ENCODE measurements around the gene EDAR. TPM values are rescaled to one million over a fixed set of nuclear protein-coding genes. Genes with fewer than 3 reads are reported as not detected.

The EDAR gene
- total and polyA plus RNA-seq, 9 of the 15 experiments (the other 6 are each of a cell fraction or from before 2014, with no cell fraction given) = 0.01 TPM; not detected in 8

GRCh38 chr2:108916796-108917421, 72.1 kb downstream of the EDAR start:
- Histone ChIP-seq H3K9me3 (replicated peaks; ENCODE audit: control insufficient read depth, insufficient read depth, low read depth, low read length) (no peaks in the 10 kb centered on the region), H3K9ac (ENCODE audit: insufficient read depth in 1 of 2, low read depth in 2 of 2, low read length in 2 of 2) (no peak overlapping the region), H2AFZ (ENCODE audit: low read depth, low read length) (no peak overlapping the region), H3K36me3 (ENCODE audit: control insufficient read depth, insufficient read depth, low read length) (no peaks in the 10 kb centered on the region), H3K27ac (ENCODE audit: extremely low read depth, low read depth, low read length) (no peak overlapping the region), H3K4me2 (ENCODE audit: insufficient read depth, low read length) (no peak overlapping the region), H3K4me1 (replicated peaks in 1 of 2; ENCODE audit: control insufficient read depth in 2 of 2, insufficient read depth in 2 of 2, low read length in 2 of 2) (no peaks in the 10 kb centered on the region), H3K4me3 (no peak overlapping the region), H3K9me1 (ENCODE audit: control insufficient read depth, insufficient read depth, low read length) (no peaks in the 10 kb centered on the region), H3K79me2 (ENCODE audit: control insufficient read depth, insufficient read depth, low read length) (no peaks in the 10 kb centered on the region), H3K27me3 (ENCODE audit: control insufficient read depth in 2 of 2, insufficient read depth in 2 of 2, low read length in 2 of 2) (peaks cover 34 to 74% of the 10 kb centered on the region in 2 experiments), H4K20me1 (replicated peaks; ENCODE audit: control insufficient read depth, insufficient read depth, low read length) (no peaks in the 10 kb centered on the region)
- CTCF ChIA-PET (ENCODE audit: low intra/inter-chr PET ratio) = no interaction called here
- FAIRE-seq (no peak), DNase-seq (ENCODE audit: extremely low read depth in 1 of 4, low spot score in 3 of 4) (no peak), ATAC-seq (no peak)
- 2% methylated on average over 14 of the region's 14 CpGs for WGBS (ENCODE audit: insufficient coverage, low coverage, missing lambda C conversion rate)
- no TSS peak for BruUV-seq (replicated peaks)
- TF ChIP-seq ZBTB7A (IDR thresholded peaks at IDR 0.05; ENCODE audit: borderline replicate concordance, control insufficient read depth, low read depth, low read length) (no peak), THRAP3 (IDR thresholded peaks at IDR 0.05; ENCODE audit: borderline replicate concordance) (no peak), MCM2 (IDR thresholded peaks at IDR 0.05; ENCODE audit: low read depth) (no peak), RNF2 (IDR thresholded peaks at IDR 0.05) (no peak)
- intact Hi-C loops (cut with micrococcal nuclease) (no loop called here), in situ Hi-C loops (cut with MboI) (no loop called here)
- POLR2A ChIA-PET = no interaction called here

DNA sequence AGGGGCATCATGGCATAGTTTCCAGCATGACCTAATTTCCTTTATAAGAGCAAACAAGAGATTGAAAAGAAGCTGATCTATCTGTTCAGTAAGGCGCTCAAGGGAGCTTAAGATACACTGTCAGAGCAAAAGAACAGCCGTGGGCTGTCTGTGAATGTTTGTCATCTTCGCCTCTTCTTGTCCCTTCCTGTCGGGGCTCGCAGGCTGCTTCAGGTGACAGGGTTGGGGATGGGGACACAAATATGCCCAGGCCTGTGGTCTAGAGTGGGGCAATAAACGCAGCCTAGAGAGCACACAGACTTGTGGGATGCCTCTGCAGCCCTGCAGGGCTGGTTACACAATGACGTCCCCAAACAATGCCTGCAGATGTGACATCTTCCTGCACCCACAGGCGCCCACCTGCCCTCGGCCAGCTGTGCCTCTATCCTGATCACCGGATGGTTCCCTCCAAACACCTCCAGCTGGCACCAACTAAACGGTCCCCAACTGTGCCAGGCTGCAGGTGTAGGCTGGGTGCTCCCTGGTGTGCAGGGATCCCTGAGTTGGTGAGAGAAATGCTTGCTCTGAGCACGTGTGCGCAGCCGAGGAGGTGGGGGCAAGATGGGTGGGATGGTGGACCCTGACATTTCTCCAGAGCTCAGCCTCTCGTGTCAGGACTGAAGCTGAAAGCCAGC, 72.8 kb downstream of the EDAR start:
- ATAC-seq (no peak), DNase-seq (ENCODE audit: extremely low read depth in 1 of 4, low spot score in 3 of 4) (no peak), FAIRE-seq (no peak)
- Histone ChIP-seq H4K20me1 (replicated peaks; ENCODE audit: control insufficient read depth, insufficient read depth, low read length) (no peaks in the 10 kb centered on the region), H3K27me3 (ENCODE audit: control insufficient read depth in 2 of 2, insufficient read depth in 2 of 2, low read length in 2 of 2) (peaks cover 36 to 75% of the 10 kb centered on the region in 2 experiments), H3K36me3 (ENCODE audit: control insufficient read depth, insufficient read depth, low read length) (no peaks in the 10 kb centered on the region), H3K4me3 (no peak overlapping the region), H3K4me2 (ENCODE audit: insufficient read depth, low read length) (no peak overlapping the region), H3K79me2 (ENCODE audit: control insufficient read depth, insufficient read depth, low read length) (no peaks in the 10 kb centered on the region), H3K9ac (ENCODE audit: insufficient read depth in 1 of 2, low read depth in 2 of 2, low read length in 2 of 2) (no peak overlapping the region), H3K9me1 (ENCODE audit: control insufficient read depth, insufficient read depth, low read length) (no peaks in the 10 kb centered on the region), H3K27ac (ENCODE audit: extremely low read depth, low read depth, low read length) (no peak overlapping the region), H3K4me1 (replicated peaks in 1 of 2; ENCODE audit: control insufficient read depth in 2 of 2, insufficient read depth in 2 of 2, low read length in 2 of 2) (no peaks in the 10 kb centered on the region), H2AFZ (ENCODE audit: low read depth, low read length) (no peak overlapping the region), H3K9me3 (replicated peaks; ENCODE audit: control insufficient read depth, insufficient read depth, low read depth, low read length) (no peaks in the 10 kb centered on the region)
- ChIA-PET POLR2A (no interaction called here), CTCF (ENCODE audit: low intra/inter-chr PET ratio) (no interaction called here)
- in situ Hi-C loops (cut with MboI) (no loop called here), intact Hi-C loops (cut with micrococcal nuclease) (no loop called here)
- 3% methylated on average over 15 of the region's 15 CpGs for WGBS (ENCODE audit: insufficient coverage, low coverage, missing lambda C conversion rate)
- BruUV-seq (replicated peaks) = no TSS peak
- TF ChIP-seq BMI1 (IDR thresholded peaks at IDR 0.05; ENCODE audit: low read length) (no peak), EGR1 (conservative IDR thresholded peaks at IDR 0.05) (no peak), STAT5A (IDR thresholded peaks at IDR 0.05; ENCODE audit: borderline replicate concordance, low read length) (no peak)

Data from K562 (cell line).